Cardiac muscle cell (in vitro differentiated cells and primary cell): Measurements from ENCODE around the gene RBM20. TPM values are rescaled to one million over a fixed set of nuclear protein-coding genes. Genes with fewer than 3 reads are reported as not detected.
"Not testable (repeated sequence)": the region's sequence is repeated elsewhere in the genome, so short reads cannot be mapped to it uniquely, and the experiment has no call there.

Experiments used
- DNase-seq, 2 donors: peaks; one replicate each; pipeline versions ENCODE4 v3.0.0 to v3.0.0-alpha.2; 2010 to 2017; ENCODE audit warnings: low read depth in 1 of 2, low spot score in 1 of 2
- H3K27ac ChIP-seq: fragments of 200-600 bp; sonication (generic); 2 replicates; pipeline ENCODE4 v1.5.1; 2016
- H3K27me3 ChIP-seq: fragments of 200-600 bp; sonication (generic); 2 replicates; pipeline ENCODE4 v1.6.0; 2016; ENCODE audit warnings: control low read depth
- H3K36me3 ChIP-seq: fragments of 200-600 bp; sonication (generic); 2 replicates; pipeline ENCODE4 v1.5.1; 2016; ENCODE audit warnings: control low read depth
- H3K4me1 ChIP-seq: fragments of 200-600 bp; sonication (generic); 2 replicates; pipeline ENCODE4 v1.8.1; 2017; ENCODE audit warnings: low read depth, mild to moderate bottlenecking, mixed run types
- H3K4me3 ChIP-seq: fragments of 200-600 bp; sonication (generic); 2 replicates; pipeline ENCODE4 v1.5.1; 2016; ENCODE audit warnings: mild to moderate bottlenecking
- H3K9me3 ChIP-seq: fragments of 200-600 bp; sonication (generic); 2 replicates; pipeline ENCODE4 v1.5.1; 2017; ENCODE audit warnings: low read depth, mild to moderate bottlenecking, control low read depth
- CTCF ChIP-seq: IDR thresholded peaks from 2 replicates; pipeline ENCODE4 v1.5.1; 2012; ENCODE audit warnings: low read depth, mild to moderate bottlenecking, low read length
- polyA plus RNA-seq: library from polyadenylated mRNA; unstranded; fragments of >200 nt; fragmentation: Nextera tagmentation; extraction: Ambion mirVana; gene quantifications from 2 replicates; pipeline ENCODE4 v1.2.1, GENCODE V29; 2016
- total RNA-seq: library from RNA; depleted of rRNA; stranded (reverse); fragments of >200 nt; gene quantifications from 2 replicates; pipeline ENCODE4 v1.2.3, GENCODE V29; 2016

RBM20 gene
- total and polyA plus RNA-seq, 2 experiments from 2014 or later: 19.2 to 28.5 TPM

GRCh38 chr10:110865809-110866482 lies 221.8 kb downstream of the RBM20 start:
- DNase-seq: no peak
- Histone ChIP-seq H3K27ac (peak overlapping the region; percentile 13), H3K9me3 (no peaks in the 10 kb centered on the region), H3K4me3 (no peak overlapping the region), H3K4me1 (peaks cover 14% of the 10 kb centered on the region), H3K27me3 (no peaks in the 10 kb centered on the region), H3K36me3 (no peaks in the 10 kb centered on the region)
- no peak for TF ChIP-seq CTCF

GRCh38 chr10:110867011-110867806 lies 223.1 kb downstream of the RBM20 start:
- not testable (repeated sequence) for H3K27ac ChIP-seq, DNase-seq, H3K36me3 ChIP-seq, H3K9me3 ChIP-seq, H3K4me3 ChIP-seq, H3K27me3 ChIP-seq
- H3K4me1 ChIP-seq: peaks cover 16% of the 10 kb centered on the region

- no peak overlapping the region for H3K27ac ChIP-seq
- H3K9me3 ChIP-seq: no peaks in the 10 kb centered on the region
- H3K4me3 ChIP-seq: no peak overlapping the region
- no peak for TF ChIP-seq CTCF
- H3K27me3 ChIP-seq: no peaks in the 10 kb centered on the region
- H3K4me1 ChIP-seq: peaks cover 16% of the 10 kb centered on the region
- no peak for DNase-seq
- H3K36me3 ChIP-seq: no peaks in the 10 kb centered on the region
Measured at GRCh38 chr10:110867807-110868465, 223.8 kb downstream of the RBM20 start.

- H3K27ac ChIP-seq: no peak overlapping the region
- no peak overlapping the region for H3K4me3 ChIP-seq
- no peak for TF ChIP-seq CTCF
- no peak for DNase-seq
- H3K9me3 ChIP-seq: no peaks in the 10 kb centered on the region
- H3K36me3 ChIP-seq: no peaks in the 10 kb centered on the region
- H3K4me1 ChIP-seq: peaks cover 19% of the 10 kb centered on the region
- no peaks in the 10 kb centered on the region for H3K27me3 ChIP-seq
Measured at GRCh38 chr10:110868981-110869380, 224.8 kb downstream of the RBM20 start.

- peak in 1 of 2 donors; percentile 15 for DNase-seq
Measured at GRCh38 chr10:110870823-110871297, 226.7 kb downstream of the RBM20 start.

More at GRCh38 chr10:110870823-110871297, 226.7 kb downstream of the RBM20 start:
- Histone ChIP-seq H3K4me1 (peaks cover 27% of the 10 kb centered on the region), H3K9me3 (no peaks in the 10 kb centered on the region), H3K36me3 (no peaks in the 10 kb centered on the region), H3K4me3 (peak overlapping the region; percentile 88), H3K27me3 (no peaks in the 10 kb centered on the region), H3K27ac (peak overlapping the region; percentile 96)
- TF ChIP-seq CTCF: no peak
